ENCODE results near the gene HOXD8. TPM values are rescaled to one million over a fixed set of nuclear protein-coding genes. Genes with fewer than 3 reads are reported as not detected.

The HOXD8 gene
- total and polyA plus RNA-seq, 9 of the 15 experiments (the other 6 are each of a cell fraction or from before 2014, with no cell fraction given), result 0.04 to 0.15 TPM; not detected in 7

- TF ChIP-seq FUS (optimal IDR thresholded peaks at IDR 0.05; ENCODE audit: low read depth, low read length) (peak; percentile 77), MAX (CRISPR knock-in tag; IDR thresholded peaks at IDR 0.05) (no peak), NBN (IDR thresholded peaks at IDR 0.05; ENCODE audit: low read depth) (peak; percentile 33; the same call in 1 of the 2 replicates), KLF16 (IDR thresholded peaks at IDR 0.05) (peak; percentile 34; the same call in 1 of the 2 replicates), VEZF1 (CRISPR knock-in tag; IDR thresholded peaks at IDR 0.05) (peak; percentile 32; the same call in 1 of the 2 replicates), HCFC1 (IDR thresholded peaks at IDR 0.05; ENCODE audit: low read depth, low read length) (peak; percentile 26), PURB (CRISPR knock-in tag; IDR thresholded peaks at IDR 0.05; ENCODE audit: low read depth) (no peak), HNRNPLL (IDR thresholded peaks at IDR 0.05; ENCODE audit: low read depth, low read length, poor library complexity, severe bottlenecking) (peak; percentile 41), MYNN (IDR thresholded peaks at IDR 0.05) (peak; percentile 66; the same call in 1 of the 2 replicates), MYNN (CRISPR knock-in tag; IDR thresholded peaks at IDR 0.05) (no peak), ATF7 (IDR thresholded peaks at IDR 0.05) (0 out of 2 replicates have a peak, but pooled peaks have one; percentile 15), SAFB (IDR thresholded peaks at IDR 0.05; ENCODE audit: borderline replicate concordance, low read depth, low read length) (0 out of 2 replicates have a peak, but pooled peaks have one; percentile 24), CTCF (IDR thresholded peaks at IDR 0.05 in 2 of 3, conservative IDR thresholded peaks at IDR 0.05 in 1 of 3; ENCODE audit: insufficient read depth in 2 of 3, low read depth in 1 of 3, low read length in 3 of 3) (peak; percentile 97 to 99 (median 98)), MAZ (CRISPR knock-in tag; conservative IDR thresholded peaks at IDR 0.05 in 1 of 2, IDR thresholded peaks at IDR 0.05 in 1 of 2) (peak; percentile 45 to 90; a peak in 3 of 4 replicates), PCBP1 (IDR thresholded peaks at IDR 0.05; ENCODE audit: low read depth, low read length, poor library complexity, severe bottlenecking) (peak; percentile 27), HNRNPK (IDR thresholded peaks at IDR 0.05; ENCODE audit: low read depth, low read length, poor library complexity, severe bottlenecking) (peak; percentile 29), CCNT2 (IDR thresholded peaks at IDR 0.05; ENCODE audit: borderline replicate concordance, extremely low read depth, insufficient read length, low read depth, low read length) (peak; percentile 69), CGGBP1 (CRISPR knock-in tag; IDR thresholded peaks at IDR 0.05) (peak; percentile 31; the same call in 1 of the 2 replicates), GATAD2A (IDR thresholded peaks at IDR 0.05) (peak; percentile 89), U2AF1 (optimal IDR thresholded peaks at IDR 0.05; ENCODE audit: low read depth, low read length) (peak; percentile 60), ZNF766 (CRISPR knock-in tag; conservative IDR thresholded peaks at IDR 0.05) (peak; percentile 33; the same call in 1 of the 2 replicates), FOSL1 (tag; conservative IDR thresholded peaks at IDR 0.05) (peak; percentile 50; the same call in 1 of the 2 replicates)
Observed at GRCh38 chr2:176079831-176080539, 49.5 kb upstream of the HOXD8 start (continued).

Data from K562 (cell line).